Activated gamma-delta T cell treated with anti-CD3 and anti-CD28 coated beads, Interleukin-2, amount 50 U/mL, for 16 hours (primary cell): Measurements from ENCODE around the gene GPHB5.
"Not testable (repeated sequence)": the region's sequence is repeated elsewhere in the genome, so short reads cannot be mapped to it uniquely, and the experiment has no call there.

ENCODE experiments used
- DNase-seq: peaks from one replicate; pipeline ENCODE4 v3.0.0-alpha.2; 2020; ENCODE audit warnings: low read depth

The GPHB5 gene

DNA sequence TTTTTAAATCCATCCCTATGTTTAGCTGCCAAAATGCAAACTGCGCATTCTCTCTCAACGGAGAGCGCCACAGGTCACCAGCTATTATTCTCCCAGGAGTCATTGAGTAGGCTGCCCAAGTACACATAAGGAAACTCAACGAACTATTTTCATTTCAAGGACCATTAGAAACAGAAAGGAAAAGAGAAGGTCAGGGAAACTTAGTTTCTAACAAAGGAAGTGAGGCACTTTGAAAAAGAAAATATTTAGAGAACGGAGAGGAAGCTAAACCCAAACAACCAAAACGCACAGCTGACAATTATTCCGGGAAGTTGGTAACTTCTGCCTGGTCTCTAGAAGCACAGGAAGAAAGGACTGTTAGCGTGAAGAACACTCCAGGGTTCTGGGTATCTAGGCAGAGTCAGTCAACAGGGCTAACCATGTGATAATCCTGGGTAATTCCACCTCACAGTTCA is 23.5 kb downstream of the GPHB5 start:
- DNase-seq = no peak

DNA sequence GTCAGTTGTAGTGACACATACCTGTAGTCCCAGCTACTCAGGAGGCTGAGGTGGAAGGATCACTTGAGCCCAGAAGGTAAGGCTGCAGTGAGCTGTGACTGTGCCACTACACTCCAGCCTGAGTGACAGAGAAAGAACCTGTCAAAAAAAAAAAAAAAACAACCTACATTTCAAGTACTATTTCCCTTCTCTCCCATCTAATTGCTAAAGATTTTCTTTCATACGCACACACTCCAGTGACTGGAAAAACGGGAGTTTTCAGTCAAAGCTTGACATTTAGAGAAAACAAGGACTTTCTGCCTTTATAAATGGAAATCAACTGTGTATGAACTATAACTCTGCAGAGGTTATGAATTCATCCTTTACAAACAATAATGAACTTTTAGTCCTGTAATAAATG is 25.9 kb downstream of the GPHB5 start:
- DNase-seq = no peak

DNA sequence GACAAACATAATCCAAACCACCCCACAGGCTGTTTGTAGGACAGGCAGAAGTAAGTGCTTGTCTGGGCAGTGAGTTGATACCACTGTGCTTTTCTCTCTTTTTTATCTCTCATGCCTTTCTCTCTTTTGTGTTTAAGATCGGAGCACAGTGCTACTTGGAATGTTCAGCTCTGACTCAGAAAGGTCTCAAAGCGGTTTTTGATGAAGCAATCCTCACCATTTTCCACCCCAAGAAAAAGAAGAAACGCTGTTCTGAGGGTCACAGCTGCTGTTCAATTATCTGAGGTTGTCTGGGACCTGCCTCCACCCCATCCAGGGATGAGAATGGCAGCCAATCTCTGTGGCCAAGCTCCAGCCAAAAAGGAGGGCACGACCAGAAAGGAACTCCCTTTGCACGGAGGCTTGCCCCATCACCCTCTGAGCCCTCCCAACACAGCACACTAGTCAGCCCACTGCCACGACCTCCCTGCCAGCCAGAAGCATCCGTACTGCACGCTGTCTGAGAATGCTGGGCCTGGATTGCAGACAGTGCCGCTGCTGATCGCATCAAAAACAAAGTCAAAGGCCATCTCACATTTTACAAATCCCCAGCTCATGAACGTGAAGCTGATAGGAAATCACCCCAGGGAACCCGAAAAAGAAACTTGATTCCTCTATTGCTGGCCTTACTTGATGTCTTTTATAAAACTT is 27.8 kb downstream of the GPHB5 start:
- DNase-seq = no peak

DNA sequence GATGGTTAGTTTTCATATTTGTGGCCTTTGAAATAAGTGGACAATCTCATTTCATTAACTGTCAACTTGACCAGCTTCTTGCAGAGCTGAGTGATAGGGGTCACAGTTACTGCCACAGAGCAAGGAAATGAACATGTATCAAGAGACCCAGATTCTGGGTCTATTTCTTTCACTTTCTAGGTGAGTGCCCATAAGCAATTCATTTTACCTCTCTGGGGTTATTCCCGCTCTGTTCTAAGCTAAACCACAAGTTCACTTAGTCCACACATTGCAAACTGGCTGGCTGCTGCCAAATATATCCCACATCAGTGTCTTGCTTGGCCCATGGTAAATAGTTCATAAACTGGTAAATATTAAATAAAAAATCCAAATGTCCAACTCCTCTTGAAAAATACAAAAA is 29.9 kb downstream of the GPHB5 start:
- DNase-seq = no peak

DNA sequence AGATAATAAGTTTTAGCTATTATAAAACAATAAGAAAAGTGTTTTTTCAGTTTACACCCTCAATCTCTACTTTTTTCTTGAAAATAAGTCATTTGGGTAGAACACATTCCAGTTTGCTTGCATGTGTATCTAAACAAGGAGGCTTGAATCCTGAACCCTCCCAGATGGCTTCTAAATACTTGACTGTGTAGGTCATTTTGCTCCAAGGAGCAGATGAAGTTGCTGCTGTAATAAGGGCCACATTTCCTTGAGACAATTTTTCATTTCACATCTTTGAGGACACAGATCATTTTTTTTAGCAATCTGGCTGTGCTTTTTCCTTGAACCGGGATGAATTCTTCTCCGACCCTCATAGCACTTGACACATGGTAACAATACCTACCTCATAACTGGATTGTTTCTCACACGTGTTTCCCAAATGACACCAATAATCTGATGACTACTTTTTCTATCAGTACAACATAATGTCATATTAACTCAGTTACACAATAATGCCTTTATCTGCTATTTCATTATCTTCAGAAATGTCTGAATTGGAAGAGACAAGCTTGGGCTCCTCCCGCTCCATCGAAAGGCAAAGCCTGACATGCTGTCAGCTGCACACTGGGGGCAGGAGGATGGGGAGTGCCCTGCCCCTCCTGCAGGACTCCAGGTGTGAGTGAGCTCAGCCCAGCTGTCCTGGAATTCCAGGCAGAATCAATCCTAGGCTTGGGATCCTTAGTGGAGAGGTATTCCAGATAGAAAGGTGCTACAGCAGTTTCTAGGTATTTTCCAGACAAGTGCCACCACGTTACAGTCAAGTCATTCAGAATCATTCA is 30.9 kb downstream of the GPHB5 start:
- DNase-seq = no peak

DNA sequence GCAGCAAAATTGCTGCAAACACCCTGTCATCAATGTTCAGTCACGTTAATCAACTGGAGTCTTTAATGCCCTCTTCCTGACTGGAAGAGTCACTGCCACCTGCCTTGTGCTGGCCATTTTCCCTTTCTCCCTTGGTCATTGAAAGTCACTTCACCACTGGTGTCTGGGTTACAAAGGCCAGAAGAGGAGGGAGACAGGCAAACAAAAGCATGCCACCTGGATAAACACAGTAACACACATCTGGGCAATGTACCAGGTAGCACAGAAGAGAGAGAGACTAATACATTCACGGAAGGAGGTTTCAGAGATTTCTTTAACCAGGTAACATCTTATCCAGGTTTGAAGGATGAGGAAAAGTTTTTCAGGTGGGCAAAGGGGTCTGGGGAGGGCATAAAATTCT is 32.7 kb downstream of the GPHB5 start:
- DNase-seq = no peak

DNA sequence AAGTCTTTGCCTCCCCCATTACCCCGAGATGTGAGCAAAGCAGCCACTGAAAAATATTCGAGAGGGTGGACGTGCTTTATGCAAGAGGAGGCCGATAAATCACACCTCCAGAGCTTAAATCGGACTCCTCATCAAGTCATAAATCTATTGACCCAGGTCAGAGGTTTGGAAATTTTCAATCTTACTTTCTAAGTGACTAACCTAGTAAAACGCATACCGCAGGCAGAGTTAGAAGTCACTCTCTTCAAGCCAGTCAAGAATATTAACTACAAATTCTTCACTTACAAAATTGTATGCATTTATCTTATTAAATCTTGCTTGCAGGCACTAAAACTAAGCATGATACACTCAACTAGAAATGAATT is 34.9 kb downstream of the GPHB5 start:
- no peak for DNase-seq

DNA sequence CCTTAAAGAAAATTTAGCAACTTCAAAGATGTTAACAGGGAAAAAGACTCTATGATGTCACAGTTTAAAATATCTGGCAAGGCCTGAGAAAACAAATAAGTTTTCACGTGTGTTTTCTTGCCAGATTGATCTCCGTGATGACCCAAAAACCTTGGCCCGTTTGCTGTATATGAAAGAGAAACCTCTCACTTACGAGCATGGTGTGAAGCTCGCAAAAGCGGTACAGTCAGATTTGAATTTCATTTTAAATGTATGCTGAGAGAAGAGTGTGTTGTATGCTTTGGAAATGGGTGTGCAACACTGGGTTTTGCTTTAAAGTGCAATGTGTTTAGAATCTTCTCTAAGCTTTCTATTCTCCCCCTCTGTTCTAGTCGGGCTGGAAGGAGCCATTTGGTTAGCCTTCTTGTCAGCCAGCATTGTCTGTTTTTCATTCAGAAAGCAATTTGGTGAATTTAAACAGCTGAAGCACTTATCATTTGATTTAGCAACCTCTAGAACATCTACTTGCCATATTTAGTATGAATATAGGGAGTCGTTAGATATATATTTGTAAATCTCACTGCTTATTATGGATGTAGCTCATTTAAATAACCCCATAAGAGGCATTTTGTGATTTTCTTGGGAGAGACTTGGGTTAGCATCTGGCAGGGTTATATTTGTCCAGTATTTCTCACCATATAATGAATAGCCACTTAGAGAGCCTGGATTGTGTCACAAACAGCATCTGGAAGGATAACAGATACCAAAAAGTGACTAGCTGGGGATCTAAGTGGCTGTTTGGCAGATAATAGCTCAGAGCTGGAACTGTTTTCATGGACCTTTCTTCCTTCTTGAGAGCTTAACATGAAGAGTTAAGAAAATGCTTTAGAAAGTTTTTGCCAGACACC is 35.5 kb downstream of the GPHB5 start:
- no peak for DNase-seq

DNA sequence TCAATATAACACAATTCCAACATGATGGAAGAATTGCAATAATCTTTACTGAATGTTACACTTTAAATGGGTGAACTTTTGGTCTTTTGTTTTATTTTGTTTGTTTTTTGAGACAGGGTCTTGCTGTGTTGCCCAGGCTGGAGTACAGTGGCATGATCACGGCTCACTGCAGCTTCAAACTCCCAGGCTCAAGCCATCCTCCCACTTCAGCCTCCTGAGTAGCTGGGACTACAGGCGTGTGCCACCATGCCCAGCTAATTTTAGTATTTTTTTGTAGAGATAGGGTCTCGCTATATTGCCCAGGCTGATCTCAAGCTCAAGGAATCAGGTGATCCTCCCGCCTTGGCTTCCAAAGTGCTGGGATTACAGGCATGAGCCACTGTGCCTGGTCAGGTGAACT is 38.8 kb downstream of the GPHB5 start:
- DNase-seq = not testable (repeated sequence)

DNA sequence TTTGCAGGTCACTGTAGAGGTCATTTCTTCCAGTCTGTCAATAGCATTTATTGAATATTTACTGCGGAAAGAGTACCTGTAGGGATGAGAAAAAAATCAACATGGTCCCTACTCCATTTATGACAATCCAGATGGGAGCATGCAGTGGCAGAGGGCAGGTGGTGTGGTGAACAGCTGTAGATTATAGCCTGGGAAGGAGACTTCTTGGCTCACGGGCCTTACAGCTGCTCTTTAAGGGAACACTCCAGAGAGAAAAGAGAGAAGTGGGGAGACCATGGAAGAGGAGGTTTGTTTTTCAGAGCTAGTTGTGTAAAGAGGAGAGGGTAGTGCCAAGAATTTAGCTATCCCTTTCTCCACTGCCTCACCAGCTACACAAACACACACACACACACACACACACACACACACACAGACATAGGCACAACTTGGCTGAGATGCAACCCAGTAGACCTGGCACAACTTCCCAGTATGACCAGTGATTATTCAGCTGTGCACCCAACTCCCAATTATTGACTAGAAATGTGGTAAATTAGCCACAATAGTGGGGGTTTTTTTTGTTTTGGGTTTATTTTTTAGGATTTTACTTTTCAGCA is 41.0 kb downstream of the GPHB5 start:
- DNase-seq = no peak

DNA sequence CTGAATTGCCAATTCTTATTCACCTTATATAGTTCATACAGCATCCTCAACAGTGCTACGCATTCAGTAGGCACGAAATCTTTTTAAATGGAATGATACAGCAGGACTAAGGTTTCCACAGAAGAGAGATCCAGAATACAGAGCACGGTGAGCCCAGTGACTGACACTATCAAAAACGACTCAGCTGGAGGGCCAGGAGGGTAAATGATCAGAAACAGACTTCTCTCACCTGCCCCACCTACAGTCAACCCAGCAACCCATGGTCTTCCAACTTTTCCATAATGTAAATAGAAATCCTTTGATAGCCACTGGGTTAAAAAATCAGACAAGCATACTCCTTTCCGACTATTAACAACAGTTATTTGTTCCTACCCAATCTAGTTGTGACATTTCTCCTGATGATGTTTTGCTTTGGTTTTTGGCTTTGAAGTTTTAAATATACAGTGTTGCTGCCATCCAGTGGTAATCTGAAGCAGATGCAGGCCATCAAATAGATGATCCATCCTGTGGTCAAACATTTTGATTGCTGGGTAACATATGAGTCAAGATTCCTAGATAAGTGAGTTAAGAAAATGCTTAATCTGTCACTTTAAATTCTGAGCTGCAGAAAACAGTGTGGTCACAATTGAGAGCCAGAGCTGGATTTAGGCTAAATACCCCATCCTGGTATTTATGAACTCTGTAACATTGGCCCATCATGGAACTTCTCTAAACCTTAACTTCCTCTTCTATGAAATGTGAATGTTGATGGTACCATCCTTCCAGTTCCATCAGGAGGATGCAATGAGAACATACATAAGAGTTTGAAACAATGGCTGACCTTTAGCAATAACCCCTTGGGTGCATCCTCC is 42.0 kb downstream of the GPHB5 start:
- no peak for DNase-seq

DNA sequence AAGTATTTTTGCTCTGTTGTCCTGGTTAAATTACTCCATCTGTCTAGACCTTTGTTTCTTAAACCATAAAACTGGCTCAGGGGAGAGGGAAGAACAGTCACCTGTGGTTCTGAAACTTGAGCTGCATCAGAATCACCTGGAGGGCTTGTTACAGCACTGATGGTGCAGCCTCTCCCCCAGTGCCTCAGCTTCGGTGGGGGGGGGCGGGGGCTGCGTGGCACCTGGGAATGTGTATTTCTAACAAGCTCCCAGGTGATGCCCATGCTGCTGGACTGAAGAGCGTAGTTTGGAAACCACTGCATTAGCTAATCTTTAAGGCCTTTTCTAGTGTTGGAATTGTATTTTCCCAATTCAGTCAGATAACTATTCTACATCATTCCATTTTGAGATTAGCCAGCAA is 42.7 kb downstream of the GPHB5 start:
- no peak for DNase-seq

DNA sequence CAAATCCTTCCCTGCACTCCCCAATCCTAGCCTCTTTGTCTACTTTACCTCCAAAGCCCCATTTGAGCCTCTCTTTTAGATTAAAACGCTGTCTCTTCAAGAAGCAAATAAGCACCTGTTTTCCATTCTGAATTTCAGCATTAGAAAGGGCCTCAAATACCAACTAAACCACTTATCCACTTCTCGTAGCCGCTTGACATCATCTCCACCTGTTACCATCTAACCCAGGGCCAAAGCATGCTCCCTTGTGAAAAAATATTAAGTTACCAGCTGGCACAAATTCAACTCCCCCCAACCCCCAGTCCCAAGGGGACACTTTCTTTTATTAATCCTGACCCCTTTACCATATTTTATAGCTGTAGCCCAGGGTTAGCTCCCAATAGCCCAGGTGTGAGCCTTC is 43.1 kb downstream of the GPHB5 start:
- no peak for DNase-seq

DNA sequence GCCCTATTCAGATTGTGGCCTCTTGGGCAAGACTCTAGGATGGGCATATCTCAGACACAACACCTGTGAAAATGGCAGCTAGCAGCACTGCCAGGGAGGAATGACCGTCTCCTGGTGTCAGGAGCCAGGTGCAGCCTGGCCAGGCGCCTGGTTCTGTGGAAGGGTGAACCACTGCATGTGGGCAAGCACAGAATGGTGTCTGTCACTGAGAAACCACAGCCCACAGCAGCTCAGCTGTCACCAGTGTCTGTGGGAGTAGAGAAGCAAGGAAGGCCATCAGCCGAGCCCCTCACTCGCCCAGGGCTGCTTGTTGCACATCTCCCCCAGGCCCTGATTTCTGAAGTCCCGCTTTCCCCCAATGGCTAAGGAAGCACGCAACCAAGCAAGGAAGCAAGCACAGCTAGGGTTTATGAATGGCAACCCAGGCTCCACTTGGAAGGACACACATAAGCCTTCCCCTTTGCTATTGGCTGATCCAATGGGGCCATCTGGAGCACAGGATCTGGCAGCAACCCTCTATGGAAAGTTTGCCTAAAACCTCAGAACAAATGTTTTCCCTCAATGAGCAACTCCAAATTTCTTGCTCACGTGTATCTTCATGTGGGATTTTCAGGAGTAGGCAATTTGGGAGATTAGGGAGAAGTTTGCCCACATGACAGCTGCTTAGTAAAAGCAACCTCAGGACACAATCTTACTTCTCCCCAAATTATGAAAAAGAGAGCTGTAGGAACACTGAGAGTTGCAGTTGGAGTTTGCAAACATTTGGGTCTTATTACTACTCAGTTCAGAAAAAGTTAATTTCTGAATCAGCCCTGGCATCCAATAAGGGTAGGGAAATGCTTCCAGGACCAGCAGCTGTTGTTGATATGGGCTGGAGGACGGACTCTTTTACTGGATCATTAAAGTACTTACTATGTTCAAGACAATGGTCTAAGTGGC is 44.7 kb downstream of the GPHB5 start:
- DNase-seq = no peak

DNA sequence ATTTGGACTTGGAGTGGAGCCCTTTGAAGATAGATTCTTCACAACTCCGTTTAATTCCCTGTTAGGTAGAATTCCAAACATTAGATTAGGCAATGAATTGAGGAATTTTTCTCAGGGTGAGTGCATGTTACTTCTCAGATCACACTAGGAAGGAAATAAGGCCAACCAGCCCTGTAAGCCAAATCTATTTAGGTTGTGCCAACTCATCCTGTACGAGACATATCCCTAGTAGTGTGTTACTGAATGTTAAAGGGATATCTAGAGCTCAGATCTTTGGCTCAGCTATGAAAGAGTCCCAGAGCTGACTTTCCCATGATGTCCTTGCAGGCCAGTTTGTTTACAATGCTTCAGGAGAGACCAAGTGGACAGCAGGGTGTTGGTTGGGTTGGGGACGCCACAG is 45.6 kb downstream of the GPHB5 start:
- DNase-seq = no peak

DNA sequence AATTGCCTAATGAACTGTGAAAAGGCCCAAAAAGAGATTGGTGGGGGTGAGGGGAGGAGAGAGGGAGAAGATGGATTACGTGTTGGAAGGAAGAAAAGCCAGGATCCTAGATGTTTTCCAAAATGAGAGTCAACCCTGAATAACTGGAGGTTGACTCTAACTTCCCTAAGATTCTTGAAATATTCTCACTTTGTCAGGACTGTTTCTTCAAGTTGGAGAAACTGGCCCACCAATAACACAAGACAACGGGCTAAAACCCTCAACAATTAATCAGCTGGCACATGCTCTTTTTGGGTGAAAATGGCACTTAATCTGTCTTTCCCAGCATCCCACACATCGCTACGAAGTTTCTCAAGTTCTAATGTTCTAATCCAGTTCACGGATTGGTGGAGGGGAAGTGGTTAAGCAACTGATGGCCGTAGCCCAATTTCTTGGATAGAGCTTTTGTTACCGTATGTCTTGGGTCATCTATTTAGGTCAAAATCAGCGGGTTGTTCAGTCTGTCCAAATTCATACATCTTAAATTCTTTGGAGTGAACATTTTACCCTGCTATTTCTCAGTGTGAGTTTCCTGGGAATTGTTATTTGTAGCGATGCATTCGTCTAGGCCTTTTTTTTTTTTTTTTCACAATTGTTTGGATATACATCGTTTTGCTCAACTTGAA is 49.0 kb downstream of the GPHB5 start:
- no peak for DNase-seq

DNA sequence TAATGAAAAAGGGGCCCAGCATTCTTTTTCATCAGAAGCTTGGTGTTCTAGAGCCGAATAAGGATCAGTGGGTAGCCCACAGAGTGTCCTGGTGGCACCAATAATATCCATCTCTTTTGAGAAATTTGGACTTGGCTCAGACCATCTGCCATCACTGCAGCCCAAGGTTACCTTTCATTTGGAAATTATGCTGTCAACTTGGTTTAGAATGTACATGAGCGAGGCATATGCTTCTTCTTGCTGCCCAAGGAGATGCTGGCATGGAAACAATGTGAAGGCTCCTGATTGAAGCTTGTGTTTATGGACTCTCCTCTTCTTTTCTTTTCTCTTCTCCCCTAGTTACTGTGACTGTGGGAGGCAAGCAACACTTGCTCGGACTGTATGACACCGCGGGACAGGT is 50.0 kb downstream of the GPHB5 start:
- DNase-seq = no peak

DNA sequence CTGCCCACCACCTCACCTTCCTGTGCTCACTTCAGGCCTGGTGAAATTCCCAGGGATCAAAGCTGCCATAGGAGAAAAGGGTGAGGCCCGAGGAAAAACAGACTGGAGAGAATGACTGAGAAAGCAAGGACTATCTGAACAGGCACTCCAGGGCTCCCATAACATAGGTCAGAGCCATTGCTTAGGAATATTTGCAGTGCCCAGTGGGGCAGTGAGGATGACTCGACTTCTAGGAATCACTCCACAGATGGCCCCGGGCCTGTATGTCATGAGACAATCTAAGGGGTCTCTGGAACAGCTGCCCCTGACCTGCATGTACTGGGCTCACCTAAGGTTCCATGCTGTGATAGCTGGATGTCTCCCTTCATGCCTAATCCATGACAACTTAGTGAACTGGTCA is 51.6 kb downstream of the GPHB5 start:
- no peak for DNase-seq

DNA sequence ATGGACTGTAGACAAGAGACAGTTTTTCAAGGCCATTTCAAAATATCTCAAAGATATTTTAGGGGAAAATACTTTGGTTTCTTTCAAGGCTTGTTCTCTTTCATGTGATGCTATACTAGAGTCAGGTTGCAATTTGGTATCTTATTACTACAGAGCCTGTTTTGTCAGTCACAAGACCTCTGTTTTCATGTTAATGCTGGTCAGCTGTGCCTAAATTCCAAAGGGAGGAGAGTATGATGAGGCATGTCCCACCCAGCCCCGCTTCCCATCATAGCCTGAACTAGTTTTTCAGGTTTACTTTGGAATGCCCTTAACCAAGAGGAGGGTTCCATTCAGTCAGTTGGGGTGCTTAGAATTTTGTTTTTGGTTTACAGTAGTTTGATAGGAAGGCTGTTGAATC is 52.6 kb downstream of the GPHB5 start:
- DNase-seq = no peak
